Nucleus accumbens (tissue), 56 donors: Measurements from ENCODE around the gene RADX.
"Not testable (repeated sequence)": the region's sequence is repeated elsewhere in the genome, so short reads cannot be mapped to it uniquely, and the experiment has no call there.

Experiments
- DNase-seq, 56 donors: peaks; one replicate each; lab custom pipeline; 2025; lab: John Stamatoyannopoulos, UW

The RADX gene

DNA sequence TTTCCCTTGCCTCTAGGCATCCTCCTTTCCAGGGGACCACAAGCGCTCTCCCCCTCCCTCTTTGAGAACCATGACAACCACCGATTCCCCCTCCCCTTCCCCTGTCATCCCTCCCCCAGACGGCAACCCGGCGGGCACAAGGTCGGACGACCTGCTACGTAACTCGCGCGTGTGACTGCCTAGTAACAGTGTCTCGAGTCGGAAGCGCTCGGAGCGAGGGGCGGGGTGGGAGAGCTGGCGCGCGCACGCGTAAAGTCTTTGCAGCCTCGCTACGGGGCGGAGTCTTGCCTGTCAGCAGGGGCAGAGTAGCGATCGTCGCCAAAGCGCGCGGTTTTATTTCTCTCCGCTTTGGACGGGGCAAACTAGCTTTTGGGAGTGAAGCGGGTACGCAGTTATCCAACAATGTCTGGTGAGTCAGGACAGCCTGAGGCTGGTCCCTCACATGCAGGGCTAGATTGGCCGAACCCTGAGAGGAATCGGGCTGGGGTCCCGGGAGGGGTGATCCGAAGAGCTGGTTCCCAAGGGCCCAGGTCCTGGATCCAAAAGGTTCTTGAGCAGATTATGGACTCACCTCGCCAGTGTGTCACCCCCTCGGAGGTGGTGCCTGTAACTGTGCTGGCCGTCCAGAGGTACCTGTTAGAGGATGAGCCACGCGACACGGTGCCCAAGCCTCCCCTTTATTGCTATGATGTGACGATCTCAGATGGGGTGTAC is at the start of gene RADX:
TSS of gene RADX (plus strand) at position 300 of the 714 bp plus-strand sequence. CDS start at position 403, 103 bp downstream.
- DNase-seq = peak; percentile 5 to 90 (median 75)

- DNase-seq = no peak
Measured at GRCh38 chrX:106564986-106565385, 46.8 kb upstream of the RADX start.

GRCh38 chrX:106566362-106566761 is 45.4 kb upstream of the RADX start:
- DNase-seq = no peak

DNA sequence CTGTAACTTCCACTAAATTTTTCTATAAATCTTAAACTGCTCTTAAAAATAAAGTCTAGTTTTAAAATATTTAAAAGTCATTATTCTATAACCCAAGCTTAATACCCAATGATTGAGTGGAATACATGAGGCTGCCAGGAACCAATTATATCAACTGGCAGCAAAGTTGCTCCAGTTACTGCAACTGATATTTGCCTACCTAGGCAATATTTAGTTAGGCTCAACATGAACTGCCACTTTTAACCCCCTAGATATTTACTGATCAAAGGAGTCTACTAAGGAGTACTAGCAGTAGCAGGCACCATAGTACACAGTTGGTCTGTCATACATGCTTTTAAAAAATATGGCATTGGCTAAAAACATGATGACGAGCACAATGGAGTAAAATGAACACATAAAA is 29.9 kb upstream of the RADX start:
- no peak for DNase-seq

- no peak for DNase-seq
Measured at GRCh38 chrX:106585478-106585877, 26.3 kb upstream of the RADX start.

DNA sequence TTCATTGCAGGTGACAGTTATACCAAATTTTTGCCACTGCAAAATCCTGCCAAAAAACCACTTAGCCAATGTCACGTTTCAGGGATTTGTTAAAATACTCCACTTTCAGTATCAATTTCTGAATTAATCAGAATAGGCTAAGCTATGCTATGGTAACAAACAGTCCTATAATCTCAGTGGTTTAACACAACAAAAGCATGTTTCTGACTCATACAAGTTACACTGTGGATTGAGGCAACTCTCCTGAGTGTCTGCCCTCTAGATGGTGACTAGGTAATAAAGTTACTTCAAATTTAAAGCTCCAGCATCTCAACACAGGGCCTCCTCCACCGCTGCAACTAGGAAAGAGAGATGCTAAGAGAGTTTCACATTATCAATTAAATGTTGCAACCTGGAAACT is 23.0 kb upstream of the RADX start:
- DNase-seq = no peak

GRCh38 chrX:106599411-106599810 is 12.4 kb upstream of the RADX start:
- DNase-seq = no peak

- no peak for DNase-seq
Measured at GRCh38 chrX:106606571-106606970, 5.2 kb upstream of the RADX start.

GRCh38 chrX:106608016-106608415 is 3.8 kb upstream of the RADX start:
- peak in 13 of 56 donors; percentile 0 to 37 (median 1) for DNase-seq

- no peak for DNase-seq
Measured at GRCh38 chrX:106611317-106611678, 480 bp upstream of the RADX start.

- peak in 1 of 56 donors; percentile 19 for DNase-seq
Measured at GRCh38 chrX:106612393-106612763, 600 bp downstream of the RADX start.

DNA sequence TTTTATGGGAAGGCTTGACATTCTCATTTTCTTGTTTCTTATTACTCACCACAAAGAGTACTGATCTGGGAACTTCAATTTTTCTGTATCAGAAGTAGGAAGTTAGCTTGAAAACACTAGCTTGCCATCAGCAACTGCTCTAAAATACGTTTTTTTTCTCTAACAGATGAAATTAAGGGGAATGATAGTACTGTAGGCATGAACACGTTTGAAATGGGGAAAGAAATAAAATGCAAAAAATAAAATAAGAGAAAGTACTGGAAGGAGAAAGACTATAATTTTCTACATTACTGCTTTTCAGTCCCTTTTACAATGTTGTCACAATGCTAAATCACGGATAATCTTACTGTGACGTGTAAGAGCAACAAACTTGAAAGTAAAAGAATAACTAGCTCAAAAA is 1.5 kb downstream of the RADX start:
- no peak for DNase-seq

DNA sequence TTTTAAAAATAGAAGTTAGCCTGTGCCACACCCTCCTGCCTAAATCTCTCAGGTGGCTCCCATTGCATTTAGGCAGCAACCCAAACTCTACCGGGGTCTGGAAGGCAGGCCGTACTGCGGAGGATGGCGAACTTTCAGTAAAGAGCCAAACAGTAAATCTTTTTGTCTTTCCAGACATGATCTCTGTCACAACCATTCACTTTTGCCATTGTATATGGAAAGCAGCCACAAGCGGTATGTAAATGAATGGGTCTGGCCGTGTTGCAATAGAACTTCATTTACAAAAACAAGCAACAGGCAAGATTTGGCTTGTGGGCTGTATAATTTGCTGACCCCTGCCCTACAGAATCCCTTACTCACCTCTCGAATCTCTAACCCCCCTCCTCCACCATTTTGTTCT is 3.3 kb downstream of the RADX start:
- peak in 1 of 56 donors; percentile 0 for DNase-seq

DNA sequence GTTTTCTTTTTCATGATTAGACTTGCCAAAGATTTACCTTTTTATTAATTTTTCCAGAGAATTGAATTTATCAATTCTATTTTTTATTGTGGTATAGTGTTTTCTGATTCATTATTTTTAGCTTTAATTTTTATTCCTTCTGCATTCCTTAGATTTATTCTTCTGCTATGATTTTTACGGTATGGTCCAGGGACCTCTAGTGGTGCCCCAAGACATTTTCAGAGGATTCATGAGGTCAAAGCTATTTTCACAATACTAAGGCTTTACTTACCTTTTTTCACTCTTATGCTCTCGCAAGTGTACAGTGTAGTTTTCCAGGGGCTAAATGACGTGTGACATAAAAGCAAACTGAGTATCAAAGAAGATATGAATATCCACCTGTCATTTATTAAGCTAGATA is 8.0 kb downstream of the RADX start:
- peak in 1 of 56 donors; percentile 0 for DNase-seq

DNA sequence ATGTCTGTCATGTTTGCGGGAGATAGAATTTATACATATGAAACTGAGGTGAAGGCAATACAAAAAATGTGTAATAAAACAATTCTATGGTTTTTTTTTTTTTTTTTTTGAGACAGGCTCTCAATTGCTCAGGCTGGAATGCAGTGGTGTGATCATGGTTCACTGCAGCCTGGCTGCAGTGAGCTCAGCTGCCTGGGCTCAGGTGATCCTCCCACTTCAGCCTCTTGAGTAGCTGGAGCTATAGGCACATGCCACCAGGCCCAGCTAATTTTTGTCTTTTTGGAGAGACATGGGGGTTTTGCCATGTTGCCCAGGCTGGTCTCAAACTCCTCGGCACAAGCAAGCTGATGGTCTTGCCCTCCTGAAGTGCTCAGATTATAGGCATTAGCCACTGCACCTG is 10.1 kb downstream of the RADX start:
- DNase-seq = no peak

GRCh38 chrX:106626789-106627188 is 15.0 kb downstream of the RADX start:
- no peak for DNase-seq

DNA sequence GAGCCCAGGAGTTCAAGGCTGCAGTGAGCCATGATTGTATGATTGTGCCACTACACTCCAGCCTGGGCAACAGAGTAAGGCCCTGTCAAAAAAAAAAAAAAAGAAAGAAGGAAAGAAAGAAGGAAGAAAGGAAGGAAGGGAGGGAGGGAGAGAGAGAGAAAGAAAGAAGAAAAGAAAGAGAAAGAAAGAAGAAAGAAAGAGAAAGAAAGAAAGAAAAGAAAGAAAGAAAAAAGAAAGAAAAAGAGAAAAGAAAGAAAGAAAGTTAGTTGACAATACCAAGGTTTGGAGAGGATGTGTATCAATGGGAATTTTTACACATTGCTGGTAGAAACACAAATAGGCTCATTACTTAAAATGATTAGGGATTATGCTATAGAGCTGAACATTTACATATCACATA is 19.8 kb downstream of the RADX start:
- DNase-seq = no peak

DNA sequence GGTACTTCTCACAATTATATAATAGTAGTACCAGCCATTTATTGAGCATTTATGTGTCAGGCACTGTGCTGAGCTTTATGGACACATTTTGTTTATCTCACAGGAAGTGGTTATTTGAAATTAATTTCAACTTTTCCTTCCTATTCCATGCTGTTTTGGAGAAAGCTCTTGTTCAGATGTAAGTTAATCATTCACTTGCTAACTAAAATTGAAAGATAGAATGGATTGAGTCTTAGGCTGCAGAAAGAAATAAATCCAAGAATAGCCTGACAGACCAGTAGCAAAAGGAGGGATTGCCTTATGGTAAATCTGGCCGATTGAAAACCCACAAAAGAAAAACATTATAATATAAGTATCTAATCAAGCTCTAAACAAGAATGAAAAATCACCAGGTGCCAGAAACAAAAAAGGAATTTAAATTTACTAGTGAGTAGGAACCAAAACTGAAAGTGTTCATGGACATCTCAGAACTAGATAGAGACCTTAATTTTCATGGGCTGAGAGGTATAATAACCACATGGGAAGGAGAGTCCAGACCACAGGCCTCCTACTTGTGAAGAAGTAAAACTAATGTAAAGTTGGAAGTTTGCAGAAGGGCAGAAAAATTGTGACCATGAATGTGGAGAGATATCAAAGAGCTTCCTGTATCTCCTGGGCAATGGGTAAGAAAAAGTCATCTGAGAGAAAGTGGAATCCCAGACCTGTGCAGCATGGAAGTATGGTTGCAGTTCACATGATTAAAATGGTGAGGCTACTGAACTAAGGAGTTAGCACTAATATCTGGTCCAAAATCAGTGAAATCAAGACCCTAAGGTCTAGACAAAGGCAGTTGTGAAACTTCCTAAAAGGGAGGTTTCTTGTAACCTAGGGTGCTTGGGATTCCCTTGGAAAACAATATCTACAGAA is 38.0 kb downstream of the RADX start:
- no peak for DNase-seq

DNA sequence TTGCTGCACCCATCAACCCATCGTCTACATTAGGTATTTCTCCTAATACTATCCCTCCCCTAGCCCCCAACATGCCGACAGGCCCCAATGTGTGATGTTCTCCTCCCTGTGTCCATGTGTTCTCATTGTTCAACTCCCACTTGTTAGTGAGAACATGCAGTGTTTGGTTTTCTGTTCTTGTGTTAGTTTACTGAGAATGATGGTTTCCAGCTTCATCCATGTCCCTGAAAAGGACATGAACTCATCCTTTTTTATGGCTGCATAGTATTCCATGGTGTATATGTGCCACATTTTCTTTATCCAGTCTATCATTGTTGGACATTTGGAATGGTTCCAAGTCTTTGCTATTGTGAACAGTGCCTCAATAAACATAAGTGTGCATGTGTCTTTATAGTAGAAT is 41.8 kb downstream of the RADX start:
- DNase-seq = not testable (repeated sequence)

DNA sequence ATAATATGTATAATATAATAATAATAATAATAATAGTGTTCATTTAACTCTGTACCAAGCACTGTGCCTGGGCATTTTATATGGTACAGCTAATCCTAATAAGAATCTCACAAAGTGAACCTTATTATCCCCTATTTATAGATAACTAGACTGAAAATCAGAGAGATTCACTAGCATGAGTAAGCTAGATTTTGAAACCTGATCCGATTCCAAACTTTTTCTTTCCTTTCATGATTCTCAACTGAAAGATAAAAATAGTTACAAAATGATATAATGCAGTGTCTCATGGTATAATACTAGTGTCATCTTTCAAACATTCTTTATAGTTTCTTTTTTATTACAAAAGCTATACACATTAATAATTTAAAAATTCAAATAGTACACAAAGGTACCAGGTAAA is 58.9 kb downstream of the RADX start:
- DNase-seq = no peak

DNA sequence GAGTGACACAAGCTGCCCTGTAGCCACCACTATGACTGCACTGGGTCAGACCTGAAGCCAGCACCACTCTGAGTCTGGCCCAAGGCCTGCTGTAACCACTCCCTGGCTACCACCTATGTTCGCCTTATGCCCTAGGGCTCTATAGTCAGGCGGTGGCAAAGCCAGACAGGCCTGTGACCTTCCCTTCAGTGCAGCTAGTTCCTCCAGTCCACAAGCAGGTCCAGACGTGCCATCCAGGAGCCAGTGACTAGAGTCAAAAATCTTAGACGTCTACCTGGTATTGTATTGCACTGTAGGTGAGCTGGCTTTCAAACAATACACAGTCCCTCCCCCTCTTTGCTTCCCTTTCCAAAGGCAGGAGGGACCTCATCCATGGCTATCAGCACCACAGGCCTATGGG is 60.7 kb downstream of the RADX start:
- no peak for DNase-seq

GRCh38 chrX:106680716-106681115 is 68.9 kb downstream of the RADX start:
- no peak for DNase-seq
